Cerebellar cortex (tissue), 1 donor: ENCODE data around the gene SERTAD4.

ENCODE experiments used
- DNase-seq: peaks from one replicate; pipeline ENCODE4 v3.0.0-alpha.2; 2015; ENCODE audit warnings: low spot score

Gene SERTAD4

DNA sequence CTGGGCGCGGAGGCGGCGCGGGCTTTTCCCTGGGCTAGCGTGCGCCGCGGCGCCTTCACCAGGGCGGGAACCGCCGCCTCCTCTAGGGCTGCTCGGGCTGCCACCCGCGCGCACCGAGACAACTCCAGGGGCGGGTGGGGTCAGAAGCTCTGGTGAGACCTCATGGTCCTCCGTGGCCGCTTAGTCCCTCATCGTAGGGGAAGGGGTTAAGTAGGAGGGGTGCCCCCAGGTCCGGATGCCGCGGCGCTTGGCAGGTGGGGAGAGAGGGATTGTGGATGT is 559 bp downstream of the SERTAD4 start:
- no peak for DNase-seq

DNA sequence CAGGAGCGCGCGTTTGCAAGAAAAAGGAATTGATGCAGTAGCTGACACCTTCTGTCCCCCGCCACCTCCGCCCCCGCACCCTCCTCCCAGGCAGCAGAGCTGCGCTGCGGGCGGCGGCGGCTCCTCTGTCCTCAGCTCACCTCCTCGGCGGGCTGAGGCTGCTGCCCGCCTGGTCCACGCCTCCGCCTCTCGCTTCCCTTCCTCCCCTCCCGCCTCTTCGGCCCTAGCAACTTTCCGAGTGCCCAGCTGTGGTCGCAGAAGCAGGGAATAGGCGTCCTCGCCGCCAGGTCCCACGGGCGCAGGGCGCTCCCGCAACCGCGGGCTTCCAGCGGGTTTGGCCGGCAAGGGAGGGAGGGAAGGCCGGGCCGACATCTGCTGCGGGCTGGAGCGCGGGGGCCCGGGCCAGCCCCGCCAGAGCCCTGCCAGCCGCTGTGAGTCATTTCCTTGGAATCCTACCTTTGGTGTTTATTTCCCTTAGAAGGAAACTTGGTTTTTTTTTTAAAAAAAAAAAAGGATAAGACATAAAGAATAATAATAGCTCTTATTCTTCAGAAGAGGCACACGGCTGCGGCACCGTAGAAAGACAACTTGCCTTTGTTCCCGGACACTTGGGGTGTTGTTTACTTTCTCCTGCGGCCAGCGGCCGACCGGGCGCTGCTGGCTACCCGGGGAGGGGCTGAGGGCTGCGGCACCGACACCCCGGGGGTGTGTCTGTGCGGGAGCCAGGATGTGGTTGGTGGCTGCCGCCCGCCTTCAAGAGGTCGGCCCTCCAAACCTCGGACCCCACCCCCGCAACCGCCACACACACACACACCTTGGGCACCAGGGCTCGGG is 1.1 kb downstream of the SERTAD4 start:
- DNase-seq = peak; percentile 42

DNA sequence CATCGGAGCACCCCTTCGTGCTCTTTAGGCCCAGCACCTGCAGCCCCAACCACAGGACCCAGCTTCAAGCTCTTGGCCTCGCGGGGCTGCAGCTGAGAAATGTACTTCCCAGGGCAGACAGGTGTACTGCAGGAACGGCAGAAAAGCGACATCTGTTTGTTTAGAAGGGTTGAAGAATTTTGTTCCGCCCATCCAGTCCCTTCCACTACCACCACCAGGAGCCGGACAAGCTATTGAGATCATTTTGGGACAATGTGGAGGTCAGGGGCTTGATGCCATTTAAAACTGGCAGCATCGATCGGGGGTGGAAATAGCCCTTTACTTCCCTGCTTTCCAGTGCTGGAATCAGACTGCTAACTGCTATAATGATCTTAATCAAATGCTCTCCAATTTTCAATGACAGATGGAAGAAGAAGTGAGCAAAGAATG is 1.7 kb downstream of the SERTAD4 start:
- no peak for DNase-seq

DNA sequence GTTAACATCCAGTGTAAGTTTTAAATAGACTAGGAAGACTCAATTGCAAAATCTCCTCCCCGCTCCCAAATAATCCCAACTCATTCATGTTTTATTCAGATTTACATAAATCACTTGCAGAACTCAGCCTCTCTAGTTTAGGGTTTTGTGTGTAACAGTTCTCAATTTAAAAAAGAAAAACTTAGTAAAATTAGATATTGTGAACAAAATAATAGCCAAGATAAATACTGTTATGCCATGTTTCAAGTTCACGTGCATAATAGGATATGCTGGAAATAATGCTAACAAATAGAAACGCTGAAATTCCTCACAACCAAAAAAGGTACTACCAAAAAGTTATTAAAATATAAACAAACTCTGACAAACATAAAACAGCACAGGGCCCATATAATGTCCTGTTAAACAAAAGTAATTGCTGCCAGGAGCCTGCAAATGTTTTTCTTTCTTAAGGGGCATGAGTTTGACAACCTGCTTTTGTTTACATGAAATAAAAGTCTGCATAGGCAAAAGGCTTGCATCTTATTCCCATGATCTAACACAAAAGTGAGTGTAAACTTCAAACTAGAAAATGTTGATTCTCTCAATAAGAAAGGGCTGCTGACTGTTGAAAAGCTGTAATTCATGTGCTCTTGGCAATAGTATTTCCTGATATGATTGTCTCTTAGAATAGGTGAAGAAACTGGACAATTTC is 2.9 kb downstream of the SERTAD4 start:
- DNase-seq = no peak

DNA sequence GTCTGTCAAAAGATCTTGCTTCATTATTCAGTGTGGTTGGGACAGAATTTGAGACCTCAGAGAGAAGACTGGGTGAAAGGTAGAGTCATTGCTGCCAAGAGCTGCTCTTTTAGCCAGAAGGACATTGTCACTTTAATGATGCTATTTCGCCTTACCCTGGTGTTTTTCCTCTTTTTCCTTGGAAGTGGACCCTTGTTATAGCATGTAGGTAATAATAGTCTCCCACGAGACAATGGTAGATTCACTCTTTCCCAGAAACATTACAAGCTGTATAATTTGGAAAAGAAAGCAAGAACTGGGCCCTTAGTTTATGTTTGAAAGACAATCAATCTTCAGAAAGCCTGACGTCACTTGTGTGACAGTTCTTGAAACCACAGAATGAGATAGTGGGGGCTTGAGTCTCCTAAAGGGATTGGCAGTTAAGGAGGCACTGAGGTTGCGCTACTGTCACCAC is 3.8 kb downstream of the SERTAD4 start:
- DNase-seq = no peak

DNA sequence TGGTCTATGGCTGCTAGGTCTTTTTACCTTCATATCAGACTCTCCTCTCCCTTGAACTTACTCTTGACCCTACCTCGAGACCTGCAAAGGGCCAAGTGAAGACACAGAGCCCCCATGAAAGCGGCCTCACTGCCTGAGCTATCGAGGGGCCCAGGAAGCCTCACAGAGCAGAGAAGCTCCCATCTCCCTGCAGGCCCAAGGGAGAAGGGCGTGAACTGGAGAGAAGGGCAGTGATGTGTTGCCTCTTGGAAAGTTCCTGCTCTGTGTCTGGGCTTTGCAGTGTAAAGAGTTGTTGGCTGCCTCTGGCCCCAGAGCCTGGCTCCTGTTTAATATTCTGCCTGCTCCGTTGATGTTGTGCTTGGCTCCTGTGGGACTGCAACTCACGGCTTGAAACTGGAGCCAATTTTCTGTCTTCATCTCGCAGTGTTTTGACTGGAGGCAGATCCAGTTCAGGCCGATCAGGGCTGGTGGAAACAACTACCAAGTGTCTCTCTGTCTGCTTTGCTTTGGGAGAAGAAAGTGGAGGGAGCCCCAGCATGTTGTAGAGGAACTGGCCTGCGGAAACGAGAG is 4.3 kb downstream of the SERTAD4 start:
- peak; percentile 65 for DNase-seq

DNA sequence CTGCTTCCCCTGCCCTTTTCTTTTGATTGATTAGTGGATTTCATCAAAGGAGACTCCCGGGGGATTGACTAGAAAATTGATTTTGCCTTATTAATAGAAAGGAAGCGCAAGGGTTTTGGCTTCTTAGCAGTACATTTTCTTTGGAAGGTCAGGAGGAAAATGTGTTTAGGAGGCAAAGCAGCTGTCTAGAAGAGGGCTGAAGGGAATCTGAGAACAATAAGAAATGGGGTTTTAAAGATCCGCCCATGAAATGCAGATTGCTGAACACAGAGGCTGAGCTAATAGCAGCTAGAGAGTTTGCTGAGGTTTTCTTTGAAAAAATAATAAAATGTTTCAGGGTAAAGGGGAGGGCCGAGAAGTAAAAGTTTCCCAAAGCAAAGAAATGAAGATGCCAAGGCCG is 4.9 kb downstream of the SERTAD4 start:
- DNase-seq = no peak

DNA sequence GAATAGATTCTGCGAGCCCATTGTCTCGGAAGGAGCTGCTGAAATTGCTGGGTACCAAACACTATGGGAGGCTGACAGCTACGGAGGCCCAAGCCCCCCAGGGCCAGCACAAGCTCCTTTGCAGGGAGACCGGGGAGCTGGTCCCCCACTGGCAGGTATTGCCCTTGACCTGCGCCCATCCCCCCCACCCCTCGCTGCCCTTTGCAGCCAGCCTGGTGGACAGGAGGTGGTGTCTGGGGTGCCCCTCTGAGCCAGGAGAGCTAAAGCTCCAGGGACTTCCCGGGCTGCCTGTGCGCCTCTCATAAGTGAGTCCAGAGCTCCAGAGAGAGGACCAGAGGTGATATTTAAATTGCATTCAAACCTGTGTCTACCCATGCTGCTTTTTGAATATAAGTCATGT is 5.4 kb downstream of the SERTAD4 start:
- DNase-seq = no peak

DNA sequence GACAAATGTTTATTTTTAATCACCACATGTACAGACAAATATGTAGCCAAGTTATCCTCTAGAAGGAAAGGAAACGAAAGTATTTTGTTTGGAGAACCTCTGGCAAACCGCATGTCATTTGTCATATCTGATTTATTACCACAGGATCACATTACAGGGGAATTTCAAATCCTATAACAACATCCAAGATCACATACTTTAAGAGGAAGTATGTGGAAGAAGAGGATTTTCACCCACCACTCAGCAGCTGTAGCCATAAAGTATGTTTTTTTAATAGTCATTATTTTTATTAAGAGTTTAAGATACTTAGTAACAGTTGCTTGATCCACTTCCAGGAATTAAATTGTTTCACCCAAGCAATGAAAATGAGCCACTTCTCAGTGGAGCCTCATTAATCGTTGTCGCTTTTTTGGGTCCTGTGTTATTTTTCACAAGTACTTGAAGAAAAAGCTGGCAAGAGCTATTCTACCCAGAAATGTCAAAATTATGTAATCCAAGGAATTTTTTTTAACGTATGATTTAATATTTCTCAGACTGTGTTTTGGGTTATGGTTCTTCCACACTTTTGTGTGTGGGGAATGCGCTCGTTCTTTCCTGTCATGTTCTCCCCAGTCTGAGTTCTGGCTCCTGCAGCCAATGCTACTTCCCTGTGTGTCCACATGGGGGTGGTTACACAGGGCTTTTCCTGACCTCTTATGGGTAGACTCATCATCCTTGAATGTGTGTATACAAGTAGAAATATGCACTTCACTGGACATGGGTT is 6.9 kb downstream of the SERTAD4 start:
- peak; percentile 66 for DNase-seq

DNA sequence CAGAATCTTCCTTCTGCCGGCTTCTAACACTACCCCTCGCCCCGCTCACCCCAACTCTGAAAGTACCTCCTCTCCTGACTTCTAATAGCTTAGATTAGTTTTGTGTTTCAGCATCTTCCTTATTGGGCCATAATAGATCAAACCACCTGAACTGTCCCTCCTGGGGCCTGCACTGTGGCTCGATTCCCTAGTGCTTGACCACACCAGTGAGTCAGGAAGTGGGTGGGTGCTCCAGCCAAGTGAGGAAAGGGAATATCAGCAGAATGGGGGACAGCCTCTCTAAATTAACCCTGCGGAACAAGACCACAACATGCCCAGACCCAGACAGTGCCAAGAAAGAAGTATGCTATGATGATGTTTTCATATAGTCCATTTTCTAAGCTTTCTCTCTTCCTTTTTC is 8.5 kb downstream of the SERTAD4 start:
- DNase-seq = no peak

DNA sequence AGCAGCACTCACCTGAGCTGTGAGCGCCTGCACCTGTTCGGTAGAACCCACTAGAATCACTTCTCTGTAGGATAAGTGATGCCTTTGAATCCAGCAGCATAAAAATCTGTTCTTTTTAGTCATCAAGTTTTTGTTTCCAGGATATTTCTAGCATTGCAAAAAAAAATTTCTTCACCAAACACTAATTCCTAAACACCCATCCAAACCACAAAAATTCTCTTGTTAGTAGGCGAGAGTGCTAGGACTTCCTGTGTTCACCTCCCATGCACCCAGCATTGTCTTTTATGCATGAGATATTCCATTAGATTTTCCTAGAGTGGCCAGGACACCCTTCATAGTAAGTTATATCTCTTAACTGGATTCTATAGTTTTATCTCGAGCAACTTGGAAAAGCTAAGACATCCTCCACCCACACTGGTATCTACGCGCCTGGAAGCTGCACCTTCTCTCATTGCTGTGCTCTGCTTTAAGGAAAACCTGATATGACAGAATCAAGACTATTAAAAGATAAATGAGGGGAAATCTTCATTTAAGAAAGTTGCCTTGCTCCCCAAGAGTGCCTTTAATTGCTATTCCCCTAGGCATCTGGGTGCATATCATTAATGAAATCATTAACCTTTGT is 12.3 kb downstream of the SERTAD4 start:
- DNase-seq = no peak

DNA sequence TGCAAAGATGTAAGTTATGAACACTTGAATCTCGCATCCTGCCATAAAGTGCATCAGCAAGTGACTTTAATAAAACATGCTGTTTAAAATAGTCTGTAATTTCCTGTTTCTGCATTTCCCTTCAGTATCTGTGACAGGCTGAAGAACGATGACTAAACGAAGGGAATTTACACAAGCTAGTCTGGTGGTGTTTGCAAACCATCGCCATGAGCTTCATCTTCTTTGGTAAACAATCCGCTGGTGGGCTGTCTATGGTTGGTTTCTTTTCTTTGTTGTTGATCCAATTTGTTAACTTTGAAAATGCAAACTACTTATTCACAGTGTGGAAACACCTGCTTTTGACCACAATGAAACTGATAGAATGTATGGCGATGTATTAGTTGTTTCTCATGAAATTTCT is 13.9 kb downstream of the SERTAD4 start:
- no peak for DNase-seq

DNA sequence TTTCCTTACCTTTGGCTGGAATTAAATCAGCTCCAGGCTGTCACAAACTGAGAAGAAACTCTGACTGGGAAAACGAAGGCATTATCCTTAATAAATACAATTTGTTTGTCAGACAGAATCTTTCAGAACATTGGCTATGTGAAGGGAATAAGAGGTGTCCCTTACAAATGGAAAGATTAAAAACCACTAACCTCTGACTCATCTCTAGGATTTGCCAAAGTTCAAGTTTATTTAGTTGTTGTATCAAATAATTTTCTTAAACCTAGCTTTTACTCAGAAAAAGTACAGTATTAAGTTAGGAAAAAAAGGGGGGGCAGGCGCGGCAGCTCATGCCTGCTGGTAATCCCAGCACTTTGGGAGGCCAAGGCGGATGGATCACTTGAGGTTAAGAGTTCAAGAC is 15.7 kb downstream of the SERTAD4 start:
- DNase-seq = no peak

DNA sequence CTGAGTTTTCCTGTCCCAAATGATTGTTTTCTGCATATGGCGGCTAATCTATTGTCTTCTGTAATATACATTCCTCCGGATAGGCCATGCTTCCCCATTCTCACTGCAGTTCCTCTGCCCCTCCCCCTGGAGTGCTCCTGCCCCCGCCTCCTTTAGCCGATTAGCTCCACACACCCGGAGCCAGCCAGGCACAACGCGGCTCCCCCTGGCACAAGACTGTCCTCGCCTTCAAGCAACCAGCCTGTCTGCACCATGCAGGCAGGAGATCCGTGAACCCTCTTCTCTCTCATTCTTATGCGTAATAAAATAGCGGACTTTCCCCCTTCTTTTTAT is 18.0 kb downstream of the SERTAD4 start:
- peak; percentile 81 for DNase-seq

DNA sequence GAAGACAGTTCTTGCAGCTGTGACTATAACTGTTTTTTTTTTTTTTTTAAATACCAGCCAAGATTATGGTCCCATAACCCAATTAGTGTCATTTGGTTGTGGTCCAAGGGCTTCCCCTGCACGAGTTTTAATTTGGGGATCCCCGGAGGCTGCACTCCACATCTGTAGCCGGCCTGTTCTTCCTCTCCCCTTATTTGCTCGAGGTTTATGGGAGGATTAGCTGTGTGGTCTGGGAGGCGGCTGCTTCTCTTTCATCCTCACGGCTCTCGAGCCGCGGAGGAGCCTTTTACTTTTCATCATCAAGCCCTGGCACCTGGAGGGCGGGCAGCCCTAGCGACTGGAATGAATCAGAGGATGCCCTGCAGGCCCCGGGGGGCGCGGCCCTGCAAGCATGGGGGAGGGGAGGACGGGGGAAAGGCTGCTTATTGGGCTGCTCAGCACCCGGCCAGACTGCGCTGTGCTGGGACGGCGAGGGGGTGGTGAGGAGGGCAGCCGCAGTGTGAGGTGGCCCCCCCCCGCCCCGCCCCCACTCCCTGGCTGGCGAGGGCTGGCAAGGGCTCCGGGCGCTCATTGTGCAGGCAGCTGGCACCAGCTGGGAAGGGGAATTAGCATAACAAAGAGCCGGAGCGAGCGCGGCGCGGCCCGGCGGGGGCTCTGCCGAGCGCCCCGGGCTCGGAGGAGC is 18.5 kb downstream of the SERTAD4 start:
- peak; percentile 79 for DNase-seq

DNA sequence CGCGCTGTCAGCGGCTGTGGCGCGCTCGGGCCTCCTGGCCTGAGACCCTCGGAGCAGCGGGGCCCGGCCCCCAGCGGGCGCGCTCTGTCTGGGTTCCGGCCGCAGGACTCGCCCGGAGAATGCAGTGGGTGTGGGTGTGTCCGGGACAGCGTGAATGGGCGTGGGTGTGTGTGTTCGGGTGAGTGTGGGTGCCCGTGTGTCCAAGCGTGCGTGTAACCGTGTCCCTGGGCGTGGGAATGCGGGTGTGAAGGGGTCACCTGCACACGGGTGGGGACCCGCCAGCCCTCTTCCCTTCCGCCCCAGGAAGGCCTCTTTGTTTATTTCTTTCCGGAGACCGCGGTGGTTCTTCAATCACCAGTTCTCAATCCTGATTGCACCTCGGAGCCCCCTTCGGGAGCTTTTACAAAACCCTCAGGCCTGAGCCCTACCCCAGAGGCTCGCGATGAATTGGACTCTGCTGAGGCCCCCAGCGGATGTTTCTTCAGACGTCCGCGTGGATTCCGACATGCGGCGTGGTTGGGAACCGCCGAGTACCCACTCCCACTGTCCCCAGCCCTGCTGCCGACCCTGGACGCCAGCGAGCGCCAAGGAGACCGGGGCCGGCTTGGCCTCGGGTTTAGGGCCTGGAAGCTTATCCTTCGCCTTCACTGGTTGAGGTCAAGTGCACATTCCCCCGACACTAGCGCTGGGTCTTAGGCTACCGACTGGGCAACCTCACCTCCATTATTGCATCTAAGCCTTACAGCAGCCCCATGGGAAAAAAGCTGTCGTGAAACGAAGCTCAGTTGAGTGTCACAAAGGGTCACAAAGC is 19.3 kb downstream of the SERTAD4 start:
- peak; percentile 47 for DNase-seq

DNA sequence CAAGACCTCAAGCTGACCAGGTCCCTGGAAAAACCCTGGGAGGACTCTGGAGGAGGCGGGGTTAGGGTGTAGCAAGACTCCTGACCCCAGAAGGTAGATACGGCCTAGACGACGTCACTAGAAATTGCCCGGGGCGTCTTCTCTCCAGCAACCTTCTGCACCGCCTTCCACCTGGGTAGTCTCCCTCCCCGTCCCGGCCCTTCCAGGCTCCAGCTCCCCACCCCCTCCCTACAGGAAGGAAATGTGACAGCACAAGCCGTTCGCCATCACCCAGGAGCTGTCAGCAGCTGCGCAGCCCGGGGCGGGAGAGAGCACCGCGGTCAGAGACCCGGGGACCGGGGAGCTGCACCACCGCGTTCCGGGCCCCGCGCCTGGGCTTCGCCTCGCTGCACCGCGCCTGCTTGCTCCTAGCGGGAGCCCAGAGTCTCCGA is 20.0 kb downstream of the SERTAD4 start:
- peak; percentile 86 for DNase-seq

DNA sequence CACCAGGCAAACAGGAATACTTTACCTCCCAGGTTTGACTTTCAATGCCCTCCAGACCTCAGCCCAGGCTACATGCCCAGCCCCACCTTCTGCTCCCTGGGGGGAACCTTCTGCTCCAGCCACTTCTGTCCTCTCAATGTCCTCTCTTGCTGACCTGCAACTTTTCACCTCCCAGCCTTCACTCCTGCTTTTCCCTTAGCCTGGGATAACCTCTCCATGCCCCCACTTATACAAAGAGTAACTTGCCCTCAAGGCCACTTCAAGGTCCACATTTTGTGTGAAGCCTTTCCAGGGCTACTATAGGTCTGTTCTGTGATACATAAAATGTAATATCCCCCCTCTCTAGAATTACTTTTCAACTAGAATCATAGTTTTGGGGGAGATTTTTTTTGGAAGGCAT is 21.7 kb downstream of the SERTAD4 start:
- DNase-seq = no peak

DNA sequence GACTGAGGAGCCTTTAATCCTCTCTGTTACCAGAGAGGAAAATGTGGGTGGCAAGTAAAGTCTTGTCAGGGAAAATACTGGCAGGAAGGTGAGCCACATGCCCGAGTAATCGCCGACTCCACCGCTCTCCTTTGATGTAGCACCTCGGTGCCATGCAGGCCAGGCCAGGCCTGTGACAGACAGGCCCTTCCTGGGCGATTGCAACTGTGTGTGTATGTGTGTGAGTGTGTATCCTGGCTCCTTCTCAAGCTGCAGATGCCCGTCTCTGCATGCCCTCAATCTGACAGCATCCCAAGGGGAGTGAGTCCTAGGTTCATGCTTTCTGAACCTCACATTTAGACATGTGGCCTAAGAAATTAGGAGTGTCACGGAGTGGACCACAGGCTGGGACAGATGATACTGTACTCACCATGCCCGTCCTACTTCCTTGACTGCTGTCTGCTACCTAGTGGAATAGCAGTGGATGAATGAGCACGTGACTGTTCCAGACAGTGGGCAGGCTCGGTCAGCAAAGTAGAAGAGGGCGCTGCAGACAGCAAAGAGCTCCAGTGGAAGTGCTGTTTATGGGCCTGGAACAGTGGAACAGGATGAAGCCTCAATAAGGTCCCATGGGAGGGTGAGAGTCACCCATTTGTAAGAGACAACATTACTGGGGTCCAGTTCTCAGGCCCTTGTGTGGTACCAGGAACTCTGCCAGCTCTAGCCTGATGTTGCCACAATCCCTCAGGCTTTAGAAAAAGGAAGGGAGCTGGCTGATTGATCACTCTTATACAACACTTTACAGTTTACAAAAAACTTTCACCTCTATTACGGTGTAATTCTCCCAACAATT is 25.3 kb downstream of the SERTAD4 start:
- DNase-seq = peak; percentile 49

DNA sequence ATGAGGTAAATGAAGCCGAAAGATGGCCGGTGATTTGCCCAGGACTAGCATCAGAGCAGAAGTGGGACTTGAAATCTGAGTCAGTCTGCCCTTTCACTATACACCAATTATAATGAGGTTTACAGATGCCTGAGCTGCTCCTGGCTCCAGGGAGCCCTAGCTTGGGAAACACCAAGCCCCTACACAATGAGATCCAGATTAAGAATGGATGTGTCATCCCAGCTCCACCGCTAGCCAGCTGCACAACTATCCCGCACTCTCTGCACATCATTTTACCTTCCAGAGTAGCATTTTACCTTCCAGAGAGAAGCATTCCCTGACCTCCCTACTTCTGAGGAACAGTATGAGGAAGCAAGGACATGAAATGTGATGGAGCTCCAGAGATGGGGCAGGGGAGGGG is 27.0 kb downstream of the SERTAD4 start:
- DNase-seq = no peak
